GM21528 (cell line): ENCODE measurements around the gene KLHL6.
"Not testable (repeated sequence)": the region's sequence is repeated elsewhere in the genome, so short reads cannot be mapped to it uniquely, and the experiment has no call there.

Source experiments
- ATAC-seq: cut with Tn5 transposase; IDR thresholded peaks from one replicate; pipeline ENCODE4 v1.9.1; 2021; ENCODE audit warnings: mild to moderate bottlenecking, moderate library complexity; ENCODE audit not compliant: unreplicated experiment, low FRiP score

KLHL6 gene

GRCh38 chr3:183555541-183556081 lies at the start of gene KLHL6:
TSS of gene KLHL6 (minus strand) at chr3:183555706. CDS start at chr3:183555653, 53 bp downstream.
- peak; percentile 93 for ATAC-seq

GRCh38 chr3:183597959-183598358 lies 42.5 kb upstream of the KLHL6 start:
- no peak for ATAC-seq

- ATAC-seq = no peak
Measured at GRCh38 chr3:183594636-183595035, 39.1 kb upstream of the KLHL6 start.

- no peak for ATAC-seq
Measured at GRCh38 chr3:183592821-183593220, 37.3 kb upstream of the KLHL6 start.

GRCh38 chr3:183591881-183592521 lies 36.5 kb upstream of the KLHL6 start:
- ATAC-seq = peak; percentile 91

GRCh38 chr3:183590442-183590841 lies 34.9 kb upstream of the KLHL6 start:
- no peak for ATAC-seq

- ATAC-seq = no peak
Measured at GRCh38 chr3:183587336-183587735, 31.8 kb upstream of the KLHL6 start.

GRCh38 chr3:183586477-183586876 lies 31.0 kb upstream of the KLHL6 start:
- ATAC-seq = no peak

GRCh38 chr3:183584914-183585280 lies 29.4 kb upstream of the KLHL6 start:
- ATAC-seq = no peak

- ATAC-seq = no peak
Measured at GRCh38 chr3:183584246-183584913, 28.9 kb upstream of the KLHL6 start.

- ATAC-seq = no peak
Measured at GRCh38 chr3:183583331-183584245, 28.1 kb upstream of the KLHL6 start.

GRCh38 chr3:183582161-183582560 lies 26.7 kb upstream of the KLHL6 start:
- no peak for ATAC-seq

- no peak for ATAC-seq
Measured at GRCh38 chr3:183581496-183582155, 26.1 kb upstream of the KLHL6 start.

- ATAC-seq = no peak
Measured at GRCh38 chr3:183579967-183580900, 24.7 kb upstream of the KLHL6 start.

- no peak for ATAC-seq
Measured at GRCh38 chr3:183578179-183578578, 22.7 kb upstream of the KLHL6 start.

- no peak for ATAC-seq
Measured at GRCh38 chr3:183577346-183577745, 21.8 kb upstream of the KLHL6 start.

- no peak for ATAC-seq
Measured at GRCh38 chr3:183576487-183577107, 21.1 kb upstream of the KLHL6 start.

- no peak for ATAC-seq
Measured at GRCh38 chr3:183572935-183573334, 17.4 kb upstream of the KLHL6 start.

GRCh38 chr3:183570191-183570590 lies 14.7 kb upstream of the KLHL6 start:
- not testable (repeated sequence) for ATAC-seq
